Smooth muscle cell (in vitro differentiated cells): ENCODE data around the gene OTUB1. TPM values are rescaled to one million over a fixed set of nuclear protein-coding genes. Genes with fewer than 3 reads are reported as not detected.

ENCODE experiments used
- DNase-seq: peaks from one replicate; lab custom pipeline; 2025; ENCODE audit not compliant: unreplicated experiment; lab: John Stamatoyannopoulos, UW
- H2AFZ ChIP-seq: fragments of 200-600 bp; sonication (generic); 2 replicates; pipeline ENCODE4 v1.6.0; 2016; ENCODE audit warnings: antibody characterized with exemption, low read depth, mild to moderate bottlenecking
- H3F3A ChIP-seq: fragments of 200-600 bp; sonication (generic); 2 replicates; pipeline ENCODE4 v1.6.0; 2017; ENCODE audit warnings: antibody characterized with exemption, low read depth
- H3K27ac ChIP-seq: fragments of 200-600 bp; sonication (generic); 2 replicates; pipeline ENCODE4 v1.5.1; 2016; ENCODE audit warnings: low read depth, mild to moderate bottlenecking
- H3K27me3 ChIP-seq: fragments of 200-600 bp; sonication (generic); 2 replicates; pipeline ENCODE4 v1.6.1; 2016; ENCODE audit warnings: low read depth, mild to moderate bottlenecking
- H3K36me3 ChIP-seq: fragments of 200-600 bp; sonication (generic); 2 replicates; pipeline ENCODE4 v1.5.1; 2016; ENCODE audit warnings: low read depth
- H3K4me1 ChIP-seq: fragments of 200-600 bp; sonication (generic); 2 replicates; pipeline ENCODE4 v1.5.1; 2016; ENCODE audit warnings: low read depth
- H3K4me2 ChIP-seq: fragments of 200-600 bp; sonication (generic); 2 replicates; pipeline ENCODE4 v1.6.0; 2016; ENCODE audit warnings: mild to moderate bottlenecking
- H3K4me3 ChIP-seq: fragments of 200-600 bp; sonication (generic); 2 replicates; pipeline ENCODE4 v1.5.1; 2016; ENCODE audit warnings: mild to moderate bottlenecking
- H3K79me2 ChIP-seq: fragments of 200-600 bp; sonication (generic); 2 replicates; pipeline ENCODE4 v1.6.0; 2016; ENCODE audit warnings: low read depth, mild to moderate bottlenecking
- H3K9ac ChIP-seq: fragments of 200-600 bp; sonication (generic); 2 replicates; pipeline ENCODE4 v1.6.0; 2016; ENCODE audit warnings: low read depth
- H3K9me3 ChIP-seq: fragments of 200-600 bp; sonication (generic); replicated peaks from 2 replicates; pipeline ENCODE4 v1.5.1; 2016; ENCODE audit warnings: low read depth
- H4K20me1 ChIP-seq: fragments of 200-600 bp; sonication (generic); 2 replicates; pipeline ENCODE4 v1.6.0; 2016; ENCODE audit warnings: low read depth
- CTCF ChIP-seq: fragments of 200-600 bp; sonication (generic); IDR thresholded peaks from 2 replicates; pipeline ENCODE4 v1.5.1; 2017; ENCODE audit warnings: borderline replicate concordance, mild to moderate bottlenecking, antibody characterized with exemption; ENCODE audit not compliant: insufficient read depth, poor library complexity, severe bottlenecking
- WGBS: methylation state at CpG from one replicate; pipeline ENCODE4 v1.1.7; 2016; ENCODE audit warnings: low lambda C conversion rate; 5-methylcytosine and 5-hydroxymethylcytosine counted together
- polyA plus RNA-seq: library from polyadenylated mRNA; unstranded; fragments of >200 nt; fragmentation: Nextera tagmentation; extraction: Ambion mirVana; gene quantifications from 2 replicates; pipeline ENCODE4 v1.2.1, GENCODE V29; 2016
- total RNA-seq: library from RNA; depleted of rRNA; stranded (reverse); fragments of >200 nt; gene quantifications from 2 replicates; pipeline ENCODE4 v1.2.3, GENCODE V29; 2014

OTUB1 gene
- total and polyA plus RNA-seq, 2 experiments from 2014 or later, result 71.5 to 164 TPM

GRCh38 chr11:64009710-64010109 is 23.5 kb downstream of the OTUB1 start:
- DNase-seq, result no peak
- peaks cover 5% of the 10 kb centered on the region for H3K27me3 ChIP-seq
- H3K4me1 ChIP-seq, result peaks cover 15% of the 10 kb centered on the region
- H3K9ac ChIP-seq, result no peak overlapping the region
- H3K27ac ChIP-seq, result no peak overlapping the region
- no peaks in the 10 kb centered on the region for H3K79me2 ChIP-seq
- H3F3A ChIP-seq, result no peaks in the 10 kb centered on the region
- peaks cover 24% of the 10 kb centered on the region for H4K20me1 ChIP-seq
- H3K36me3 ChIP-seq, result no peaks in the 10 kb centered on the region
- H3K4me3 ChIP-seq, result no peak overlapping the region
- TF ChIP-seq CTCF, result no peak
- H3K9me3 ChIP-seq, result no peaks in the 10 kb centered on the region
- 98% methylated on average over 8 of the region's 8 CpGs for WGBS
- H3K4me2 ChIP-seq, result no peak overlapping the region
- no peak overlapping the region for H2AFZ ChIP-seq

- WGBS, result 100% methylated on average over 2 of the region's 2 CpGs
- H3K27me3 ChIP-seq, result peaks cover 5% of the 10 kb centered on the region
- no peaks in the 10 kb centered on the region for H3K36me3 ChIP-seq
- H3K79me2 ChIP-seq, result no peaks in the 10 kb centered on the region
- no peaks in the 10 kb centered on the region for H3K9me3 ChIP-seq
- no peaks in the 10 kb centered on the region for H3F3A ChIP-seq
- no peak for TF ChIP-seq CTCF
- DNase-seq, result no peak
- H3K4me3 ChIP-seq, result no peak overlapping the region
- H3K4me1 ChIP-seq, result peaks cover 15% of the 10 kb centered on the region
- no peak overlapping the region for H3K27ac ChIP-seq
- no peak overlapping the region for H3K9ac ChIP-seq
- peaks cover 18% of the 10 kb centered on the region for H4K20me1 ChIP-seq
- H3K4me2 ChIP-seq, result no peak overlapping the region
- H2AFZ ChIP-seq, result no peak overlapping the region
Observed at GRCh38 chr11:64010783-64011182, 24.5 kb downstream of the OTUB1 start.

- H2AFZ ChIP-seq, result no peak overlapping the region
- DNase-seq, result no peak
- H4K20me1 ChIP-seq, result peaks cover 12% of the 10 kb centered on the region
- no peaks in the 10 kb centered on the region for H3F3A ChIP-seq
- no peaks in the 10 kb centered on the region for H3K36me3 ChIP-seq
- H3K79me2 ChIP-seq, result no peaks in the 10 kb centered on the region
- H3K4me1 ChIP-seq, result peaks cover 15% of the 10 kb centered on the region
- WGBS, result 98% methylated on average over 8 of the region's 8 CpGs
- H3K27ac ChIP-seq, result no peak overlapping the region
- no peak for TF ChIP-seq CTCF
- H3K9ac ChIP-seq, result no peak overlapping the region
- H3K27me3 ChIP-seq, result peaks cover 5% of the 10 kb centered on the region
- no peaks in the 10 kb centered on the region for H3K9me3 ChIP-seq
- no peak overlapping the region for H3K4me2 ChIP-seq
- no peak overlapping the region for H3K4me3 ChIP-seq
Observed at GRCh38 chr11:64011371-64011770, 25.1 kb downstream of the OTUB1 start.

- H3K27me3 ChIP-seq, result no peaks in the 10 kb centered on the region
- WGBS, result 92% methylated on average over 16 of the region's 16 CpGs
Observed at GRCh38 chr11:64013141-64013896, 27.1 kb downstream of the OTUB1 start.

More at GRCh38 chr11:64013141-64013896, 27.1 kb downstream of the OTUB1 start:
- no peaks in the 10 kb centered on the region for H3K36me3 ChIP-seq
- no peaks in the 10 kb centered on the region for H3K4me1 ChIP-seq
- no peaks in the 10 kb centered on the region for H3K79me2 ChIP-seq
- no peak overlapping the region for H3K27ac ChIP-seq
- no peaks in the 10 kb centered on the region for H3K9me3 ChIP-seq
- no peak overlapping the region for H3K9ac ChIP-seq
- no peak for DNase-seq
- no peak for TF ChIP-seq CTCF
- H2AFZ ChIP-seq, result no peak overlapping the region
- no peaks in the 10 kb centered on the region for H3F3A ChIP-seq
- no peak overlapping the region for H3K4me2 ChIP-seq
- no peak overlapping the region for H3K4me3 ChIP-seq
- H4K20me1 ChIP-seq, result peaks cover 2% of the 10 kb centered on the region
